Ishikawa (cell line): Measurements from ENCODE around the gene GLIS1.

Experiments
- CEBPB ChIP-seq: IDR thresholded peaks from 2 replicates; pipeline ENCODE4 v1.6.1; 2012
- CREB1 ChIP-seq: IDR thresholded peaks from 2 replicates; pipeline ENCODE4 v1.6.1; 2012; ENCODE audit warnings: low read depth
- EGR1 ChIP-seq: IDR thresholded peaks from 2 replicates; pipeline ENCODE4 v1.6.1; 2012
- EP300 ChIP-seq: IDR thresholded peaks from 2 replicates; pipeline ENCODE4 v1.6.1; 2012; ENCODE audit warnings: borderline replicate concordance
- FOXM1 ChIP-seq: IDR thresholded peaks from 2 replicates; pipeline ENCODE4 v1.6.1; 2012; ENCODE audit warnings: low read depth, borderline replicate concordance
- MAX ChIP-seq: IDR thresholded peaks from 2 replicates; pipeline ENCODE4 v1.6.1; 2012
- NFIC ChIP-seq: IDR thresholded peaks from 2 replicates; pipeline ENCODE4 v1.6.1; 2012
- RAD21 ChIP-seq: IDR thresholded peaks from 2 replicates; pipeline ENCODE4 v1.6.1; 2012; ENCODE audit warnings: low read depth
- REST ChIP-seq: IDR thresholded peaks from 2 replicates; pipeline ENCODE4 v1.6.1; 2012; ENCODE audit warnings: low read depth, mild to moderate bottlenecking
- TAF1 ChIP-seq: IDR thresholded peaks from 2 replicates; pipeline ENCODE4 v1.6.1; 2012; ENCODE audit warnings: low read depth, mild to moderate bottlenecking
- TCF12 ChIP-seq: IDR thresholded peaks from 2 replicates; pipeline ENCODE4 v1.6.1; 2012; ENCODE audit warnings: low read depth
- TEAD4 ChIP-seq: IDR thresholded peaks from 2 replicates; pipeline ENCODE4 v1.6.1; 2012
- YY1 ChIP-seq: IDR thresholded peaks from 2 replicates; pipeline ENCODE4 v1.6.1; 2012; ENCODE audit warnings: low read depth
- ZBTB7A ChIP-seq: IDR thresholded peaks from 2 replicates; pipeline ENCODE4 v1.6.1; 2012; ENCODE audit warnings: low read depth
- TF ChIP-seq, protein P1 (sequence below): IDR thresholded peaks from 2 replicates; pipeline ENCODE4 v1.6.1; 2012

The GLIS1 gene

GRCh38 chr1:53575955-53576320 lies 163.0 kb downstream of the GLIS1 start:
- TF ChIP-seq ZBTB7A (no peak), EGR1 (no peak), TCF12 (no peak), RAD21 (no peak), TEAD4 (no peak), MAX (no peak), TAF1 (no peak), REST (no peak), CEBPB (no peak)
- TF ChIP-seq, protein P1, sequence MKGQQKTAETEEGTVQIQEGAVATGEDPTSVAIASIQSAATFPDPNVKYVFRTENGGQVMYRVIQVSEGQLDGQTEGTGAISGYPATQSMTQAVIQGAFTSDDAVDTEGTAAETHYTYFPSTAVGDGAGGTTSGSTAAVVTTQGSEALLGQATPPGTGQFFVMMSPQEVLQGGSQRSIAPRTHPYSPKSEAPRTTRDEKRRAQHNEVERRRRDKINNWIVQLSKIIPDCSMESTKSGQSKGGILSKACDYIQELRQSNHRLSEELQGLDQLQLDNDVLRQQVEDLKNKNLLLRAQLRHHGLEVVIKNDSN: no peak

DNA sequence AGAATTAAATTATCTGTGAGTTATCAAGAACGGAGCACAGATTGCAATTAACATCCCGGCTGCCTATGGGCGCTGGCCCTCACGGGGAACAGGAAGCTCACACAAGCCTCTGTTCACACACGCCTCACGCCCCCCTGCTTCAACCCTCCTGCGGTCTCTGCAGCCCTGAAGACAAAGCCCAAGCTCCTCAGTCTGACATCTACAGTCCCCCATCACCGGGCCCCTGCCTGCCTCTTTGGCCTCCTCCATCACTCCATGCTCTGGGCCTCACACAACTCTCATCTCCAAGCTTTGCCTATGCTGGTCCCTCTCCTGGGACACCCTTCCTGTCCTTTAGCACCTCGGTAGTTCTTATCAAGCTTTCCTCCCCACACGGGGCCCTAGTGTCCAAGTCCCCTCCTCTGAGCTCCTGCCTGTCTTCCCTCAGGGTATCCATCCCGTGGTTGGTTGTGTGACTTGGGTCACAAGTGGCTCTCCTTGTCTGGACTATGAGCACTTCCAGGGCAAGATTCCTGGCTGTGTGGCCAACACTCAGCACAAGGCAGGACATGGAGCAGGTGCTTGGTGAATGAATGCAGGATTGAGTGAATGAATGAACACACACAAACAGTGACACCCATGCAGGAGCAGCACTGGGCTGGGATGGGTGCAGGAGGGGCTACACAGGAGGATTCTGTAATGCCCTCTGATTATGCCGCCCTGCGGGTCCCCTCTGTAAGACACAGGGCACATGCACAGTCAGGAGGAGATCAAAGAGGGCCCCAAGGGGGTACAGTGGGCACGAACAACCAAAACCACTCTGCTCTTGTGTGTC lies 163.6 kb downstream of the GLIS1 start:
- TF ChIP-seq TAF1 (no peak), ZBTB7A (no peak), CREB1 (no peak), TEAD4 (no peak), CEBPB (no peak), REST (no peak), EP300 (no peak), RAD21 (no peak), YY1 (no peak), MAX (no peak), FOXM1 (no peak), EGR1 (no peak), NFIC (no peak), TCF12 (no peak)
- TF ChIP-seq, protein P1: no peak

GRCh38 chr1:53574621-53575020 lies 164.3 kb downstream of the GLIS1 start:
- TF ChIP-seq FOXM1 (no peak), YY1 (no peak)

GRCh38 chr1:53573931-53574330 lies 165.0 kb downstream of the GLIS1 start:
- TF ChIP-seq TEAD4 (no peak), CEBPB (no peak), REST (no peak), FOXM1 (no peak), TCF12 (no peak), TAF1 (no peak), NFIC (no peak), MAX (no peak), CREB1 (no peak), EGR1 (no peak), YY1 (no peak), RAD21 (no peak), EP300 (no peak), ZBTB7A (no peak)
- TF ChIP-seq, protein P1: no peak
